Neural cell (in vitro differentiated cells): ENCODE data around the gene GRID1.

ENCODE experiments used
- EP300 ChIP-seq: fragments of 450-650 bp; conservative IDR thresholded peaks from 2 replicates; pipeline ENCODE4 v1.6.1; 2014; ENCODE audit warnings: antibody characterized with exemption, mild to moderate bottlenecking, moderate library complexity; ENCODE audit not compliant: poor library complexity, severe bottlenecking
- EZH2 ChIP-seq: fragments of 200-600, 300-800 bp; shearing (Covaris generic), sonication (generic); IDR thresholded peaks from 2 replicates; pipeline ENCODE4 v1.6.1; 2014; ENCODE audit warnings: antibody characterized with exemption, low read length, borderline replicate concordance, mild to moderate bottlenecking; ENCODE audit not compliant: insufficient read depth, poor library complexity, severe bottlenecking
- POLR2AphosphoS5 ChIP-seq: IDR thresholded peaks from 2 replicates; pipeline ENCODE4 v1.6.1; 2012
- RAD21 ChIP-seq: fragments of 450-650 bp; conservative IDR thresholded peaks from 2 replicates; pipeline ENCODE4 v1.6.1; 2014; ENCODE audit warnings: antibody characterized with exemption, mild to moderate bottlenecking, moderate library complexity
- TF ChIP-seq, protein P1 (sequence below): fragments of 450-650 bp; IDR thresholded peaks from 2 replicates; pipeline ENCODE4 v1.5.1; 2014; ENCODE audit warnings: antibody characterized with exemption, mild to moderate bottlenecking, moderate library complexity; ENCODE audit not compliant: poor library complexity, severe bottlenecking
- TF ChIP-seq, protein P2 (sequence below): IDR thresholded peaks from 2 replicates; pipeline ENCODE4 v1.6.1; 2012; ENCODE audit warnings: borderline replicate concordance

DNA sequence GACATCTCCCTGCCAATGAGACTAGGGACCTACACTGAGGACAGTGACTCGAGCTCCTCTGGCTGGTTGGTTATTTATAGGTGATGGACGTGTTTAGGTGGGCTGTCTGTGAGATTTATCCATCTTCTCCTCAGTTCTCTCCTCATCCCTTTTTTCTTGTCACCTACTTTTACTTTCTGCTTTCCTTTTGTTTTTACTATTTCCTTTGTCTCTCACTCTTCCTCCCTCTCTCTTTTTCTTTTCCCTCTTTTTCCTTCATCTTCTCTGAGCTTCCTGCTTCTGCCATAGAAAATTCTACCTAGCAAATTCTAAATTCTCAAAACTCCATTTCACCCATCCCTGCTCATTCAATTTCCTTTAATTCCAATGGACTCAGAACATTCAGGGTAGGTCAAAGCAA, 478.0 kb downstream of the GRID1 start:
- TF ChIP-seq, protein P1, sequence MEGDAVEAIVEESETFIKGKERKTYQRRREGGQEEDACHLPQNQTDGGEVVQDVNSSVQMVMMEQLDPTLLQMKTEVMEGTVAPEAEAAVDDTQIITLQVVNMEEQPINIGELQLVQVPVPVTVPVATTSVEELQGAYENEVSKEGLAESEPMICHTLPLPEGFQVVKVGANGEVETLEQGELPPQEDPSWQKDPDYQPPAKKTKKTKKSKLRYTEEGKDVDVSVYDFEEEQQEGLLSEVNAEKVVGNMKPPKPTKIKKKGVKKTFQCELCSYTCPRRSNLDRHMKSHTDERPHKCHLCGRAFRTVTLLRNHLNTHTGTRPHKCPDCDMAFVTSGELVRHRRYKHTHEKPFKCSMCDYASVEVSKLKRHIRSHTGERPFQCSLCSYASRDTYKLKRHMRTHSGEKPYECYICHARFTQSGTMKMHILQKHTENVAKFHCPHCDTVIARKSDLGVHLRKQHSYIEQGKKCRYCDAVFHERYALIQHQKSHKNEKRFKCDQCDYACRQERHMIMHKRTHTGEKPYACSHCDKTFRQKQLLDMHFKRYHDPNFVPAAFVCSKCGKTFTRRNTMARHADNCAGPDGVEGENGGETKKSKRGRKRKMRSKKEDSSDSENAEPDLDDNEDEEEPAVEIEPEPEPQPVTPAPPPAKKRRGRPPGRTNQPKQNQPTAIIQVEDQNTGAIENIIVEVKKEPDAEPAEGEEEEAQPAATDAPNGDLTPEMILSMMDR: no peak
- TF ChIP-seq POLR2AphosphoS5: no peak
- TF ChIP-seq, protein P2, sequence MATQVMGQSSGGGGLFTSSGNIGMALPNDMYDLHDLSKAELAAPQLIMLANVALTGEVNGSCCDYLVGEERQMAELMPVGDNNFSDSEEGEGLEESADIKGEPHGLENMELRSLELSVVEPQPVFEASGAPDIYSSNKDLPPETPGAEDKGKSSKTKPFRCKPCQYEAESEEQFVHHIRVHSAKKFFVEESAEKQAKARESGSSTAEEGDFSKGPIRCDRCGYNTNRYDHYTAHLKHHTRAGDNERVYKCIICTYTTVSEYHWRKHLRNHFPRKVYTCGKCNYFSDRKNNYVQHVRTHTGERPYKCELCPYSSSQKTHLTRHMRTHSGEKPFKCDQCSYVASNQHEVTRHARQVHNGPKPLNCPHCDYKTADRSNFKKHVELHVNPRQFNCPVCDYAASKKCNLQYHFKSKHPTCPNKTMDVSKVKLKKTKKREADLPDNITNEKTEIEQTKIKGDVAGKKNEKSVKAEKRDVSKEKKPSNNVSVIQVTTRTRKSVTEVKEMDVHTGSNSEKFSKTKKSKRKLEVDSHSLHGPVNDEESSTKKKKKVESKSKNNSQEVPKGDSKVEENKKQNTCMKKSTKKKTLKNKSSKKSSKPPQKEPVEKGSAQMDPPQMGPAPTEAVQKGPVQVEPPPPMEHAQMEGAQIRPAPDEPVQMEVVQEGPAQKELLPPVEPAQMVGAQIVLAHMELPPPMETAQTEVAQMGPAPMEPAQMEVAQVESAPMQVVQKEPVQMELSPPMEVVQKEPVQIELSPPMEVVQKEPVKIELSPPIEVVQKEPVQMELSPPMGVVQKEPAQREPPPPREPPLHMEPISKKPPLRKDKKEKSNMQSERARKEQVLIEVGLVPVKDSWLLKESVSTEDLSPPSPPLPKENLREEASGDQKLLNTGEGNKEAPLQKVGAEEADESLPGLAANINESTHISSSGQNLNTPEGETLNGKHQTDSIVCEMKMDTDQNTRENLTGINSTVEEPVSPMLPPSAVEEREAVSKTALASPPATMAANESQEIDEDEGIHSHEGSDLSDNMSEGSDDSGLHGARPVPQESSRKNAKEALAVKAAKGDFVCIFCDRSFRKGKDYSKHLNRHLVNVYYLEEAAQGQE: no peak
- TF ChIP-seq RAD21: no peak
- no peak for TF ChIP-seq EZH2
- no peak for TF ChIP-seq EP300
